Left lobe of liver (tissue), 2 donors: ENCODE measurements around the gene DST. TPM values are rescaled to one million over a fixed set of nuclear protein-coding genes. Genes with fewer than 3 reads are reported as not detected.

Experiments used
- ATAC-seq: fragments of 200-7000 bp; cut with Tn5 transposase; one replicate; pipeline ENCODE4 v1.9.1; 2020; ENCODE audit warnings: mild to moderate bottlenecking, moderate library complexity
- DNase-seq: peaks from one replicate; pipeline ENCODE4 v3.0.0-alpha.2; 2020; ENCODE audit warnings: low spot score
- total RNA-seq: library from RNA; stranded (reverse); gene quantifications from one replicate; pipeline ENCODE4 v1.2.1, GENCODE V29; 2021
- donor health status: DM: no; HTN: no; CAD: no; lungs with moderate emphysema.
- donor health status: DM: no; HTN: yes; CAD: no.

Gene DST
- total RNA-seq, 1 donor from 2014 or later = 86.5 TPM

- ATAC-seq = no peak
Measured at GRCh38 chr6:56540232-56541029, 102.3 kb downstream of the DST start.

GRCh38 chr6:56539527-56540105 is 103.1 kb downstream of the DST start:
- DNase-seq (no peak), ATAC-seq (no peak)

More at GRCh38 chr6:56540232-56541029, 102.3 kb downstream of the DST start:
- no peak for DNase-seq

GRCh38 chr6:56538851-56539250 is 103.8 kb downstream of the DST start:
- DNase-seq = no peak
- ATAC-seq = no peak

DNA sequence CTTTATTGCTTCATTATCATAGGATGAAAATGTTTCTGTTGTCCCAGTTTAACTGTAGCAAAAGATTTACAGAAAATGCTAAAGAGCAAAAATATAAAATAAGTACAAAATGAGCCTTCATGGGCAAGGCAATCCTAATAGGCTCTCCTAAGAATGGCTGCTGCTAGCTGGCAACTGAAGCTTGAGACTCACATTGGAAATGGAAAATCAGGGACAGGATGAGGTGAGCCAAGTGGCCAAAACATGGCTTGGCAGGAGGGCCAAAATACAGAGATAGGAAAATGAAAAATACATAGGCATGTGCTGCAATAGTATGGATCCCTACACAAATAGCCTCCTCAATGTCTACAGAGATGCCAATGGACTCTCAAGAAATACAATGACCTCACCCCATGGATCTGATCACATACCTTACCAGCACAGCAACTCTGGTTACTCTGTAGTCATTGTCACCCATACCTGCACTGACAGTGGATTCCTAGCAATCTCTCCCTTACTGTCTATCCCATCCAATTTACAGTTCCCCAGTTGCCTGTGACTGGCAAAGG is 105.4 kb downstream of the DST start:
- ATAC-seq = no peak

GRCh38 chr6:56536536-56536935 is 106.2 kb downstream of the DST start:
- no peak for ATAC-seq
- DNase-seq = no peak

More for the DNA sequence above, 105.4 kb downstream of the DST start:
- DNase-seq = no peak

GRCh38 chr6:56535626-56536025 is 107.1 kb downstream of the DST start:
- ATAC-seq (no peak), DNase-seq (no peak)

- DNase-seq = no peak
- ATAC-seq = no peak
Measured at GRCh38 chr6:56534680-56535419, 107.8 kb downstream of the DST start.

DNA sequence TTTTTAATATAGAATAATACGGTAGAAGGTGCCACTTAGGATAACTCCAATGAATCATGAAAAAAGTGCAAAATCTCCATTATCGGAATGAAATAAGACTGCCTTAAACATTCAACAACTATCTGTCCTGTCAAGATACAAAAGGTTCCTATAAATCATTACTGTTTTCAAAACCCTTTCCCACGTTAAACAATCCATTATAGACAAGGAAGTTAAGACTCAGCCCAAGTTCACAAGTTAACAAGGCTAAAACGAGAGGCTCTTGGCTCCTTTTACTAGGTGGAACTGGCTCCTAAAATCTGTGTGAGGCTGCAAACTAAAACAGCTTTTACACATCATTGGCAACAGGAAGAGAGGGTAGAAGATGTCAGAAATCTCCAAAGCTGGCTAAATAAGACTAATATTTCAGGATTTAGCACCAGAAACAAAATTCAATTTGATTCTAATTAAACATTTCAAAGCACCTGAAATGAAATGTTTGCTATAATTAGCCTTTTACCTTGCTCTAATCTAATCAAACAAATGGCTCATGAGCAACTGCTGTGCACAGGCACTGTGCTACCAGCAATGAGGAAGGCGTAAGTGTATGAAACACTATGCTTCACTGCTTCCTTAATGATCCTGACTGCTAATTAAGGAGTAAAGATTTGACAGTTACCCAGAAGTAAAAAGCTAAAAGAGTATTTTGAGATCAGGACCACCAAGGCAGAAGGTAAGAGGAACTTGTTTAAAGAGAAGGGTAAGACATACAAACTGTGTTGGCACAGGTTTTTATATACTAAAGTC is 109.7 kb downstream of the DST start:
- DNase-seq (no peak), ATAC-seq (no peak)

- ATAC-seq (no peak), DNase-seq (no peak)
Measured at GRCh38 chr6:56531839-56532595, 110.7 kb downstream of the DST start.

DNA sequence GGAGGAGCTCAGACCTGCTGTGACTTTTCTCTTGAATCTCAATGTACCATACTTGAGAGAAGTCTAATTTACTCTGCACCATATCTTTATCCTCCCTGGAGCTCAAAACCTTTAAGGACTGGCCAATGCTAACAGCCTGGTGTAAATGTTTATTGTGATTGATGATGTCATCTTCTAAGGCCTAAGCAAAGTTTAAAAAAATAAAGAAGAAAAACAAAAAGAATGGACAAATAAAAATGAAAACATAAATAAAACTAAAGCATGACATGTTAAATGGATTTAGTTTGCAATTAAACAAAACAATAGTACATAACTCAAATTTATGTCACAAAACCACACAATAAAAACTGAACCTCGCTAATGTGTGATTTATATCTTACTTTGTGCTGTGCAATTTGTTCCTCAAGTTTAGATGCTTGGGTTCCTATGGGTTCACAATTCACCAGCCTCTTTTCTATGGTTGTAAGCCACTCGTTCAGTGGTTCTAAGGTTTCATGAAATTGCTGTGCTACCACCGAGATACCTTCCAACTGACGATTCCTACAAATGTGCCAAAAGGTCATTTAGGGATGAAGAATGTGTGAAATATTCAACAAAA is 113.0 kb downstream of the DST start:
- no peak for ATAC-seq
- DNase-seq = no peak

DNA sequence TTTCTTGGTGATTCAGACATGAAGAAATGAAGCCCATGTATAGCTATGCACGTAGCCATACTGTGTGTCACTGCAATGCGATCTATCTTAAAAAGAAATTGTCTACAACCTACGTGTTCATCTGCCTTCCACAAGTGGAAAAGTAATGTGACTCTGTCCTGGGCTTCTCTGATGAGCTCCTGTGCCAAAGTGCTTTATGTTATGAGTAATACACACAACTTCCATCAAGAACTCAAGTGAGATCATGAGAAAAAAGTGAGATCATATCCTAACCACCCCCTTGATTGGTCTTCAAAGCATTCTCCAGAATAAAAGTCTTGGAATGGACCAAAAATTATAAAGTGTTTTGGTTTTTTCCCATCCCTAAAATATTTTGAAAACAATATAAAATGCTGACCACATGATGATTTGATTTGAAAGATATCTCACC is 114.3 kb downstream of the DST start:
- no peak for ATAC-seq
- DNase-seq = no peak

DNA sequence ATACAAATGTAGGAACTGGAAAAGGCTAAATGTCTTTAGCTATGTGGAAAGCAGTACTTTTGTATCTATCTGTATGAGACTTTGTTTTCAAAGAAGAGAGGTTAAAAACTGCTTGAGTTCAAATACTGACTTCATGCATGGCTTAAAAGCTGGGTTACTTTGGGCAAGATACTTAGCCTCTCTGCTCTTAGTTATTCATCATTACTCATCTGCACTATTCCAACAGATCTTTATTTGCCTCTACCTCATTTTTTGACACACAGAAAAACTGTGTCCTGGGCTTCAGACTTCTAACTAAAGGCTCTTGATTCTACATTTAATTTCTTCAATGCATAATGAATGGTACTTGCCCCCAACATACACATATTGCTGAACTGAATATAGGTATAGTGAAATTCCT is 114.8 kb downstream of the DST start:
- no peak for ATAC-seq
- DNase-seq = no peak

- ATAC-seq = no peak
Measured at GRCh38 chr6:56526860-56527544, 115.7 kb downstream of the DST start.

GRCh38 chr6:56525974-56526789 is 116.5 kb downstream of the DST start:
- DNase-seq = no peak
- no peak for ATAC-seq

More at GRCh38 chr6:56526860-56527544, 115.7 kb downstream of the DST start:
- DNase-seq = no peak

DNA sequence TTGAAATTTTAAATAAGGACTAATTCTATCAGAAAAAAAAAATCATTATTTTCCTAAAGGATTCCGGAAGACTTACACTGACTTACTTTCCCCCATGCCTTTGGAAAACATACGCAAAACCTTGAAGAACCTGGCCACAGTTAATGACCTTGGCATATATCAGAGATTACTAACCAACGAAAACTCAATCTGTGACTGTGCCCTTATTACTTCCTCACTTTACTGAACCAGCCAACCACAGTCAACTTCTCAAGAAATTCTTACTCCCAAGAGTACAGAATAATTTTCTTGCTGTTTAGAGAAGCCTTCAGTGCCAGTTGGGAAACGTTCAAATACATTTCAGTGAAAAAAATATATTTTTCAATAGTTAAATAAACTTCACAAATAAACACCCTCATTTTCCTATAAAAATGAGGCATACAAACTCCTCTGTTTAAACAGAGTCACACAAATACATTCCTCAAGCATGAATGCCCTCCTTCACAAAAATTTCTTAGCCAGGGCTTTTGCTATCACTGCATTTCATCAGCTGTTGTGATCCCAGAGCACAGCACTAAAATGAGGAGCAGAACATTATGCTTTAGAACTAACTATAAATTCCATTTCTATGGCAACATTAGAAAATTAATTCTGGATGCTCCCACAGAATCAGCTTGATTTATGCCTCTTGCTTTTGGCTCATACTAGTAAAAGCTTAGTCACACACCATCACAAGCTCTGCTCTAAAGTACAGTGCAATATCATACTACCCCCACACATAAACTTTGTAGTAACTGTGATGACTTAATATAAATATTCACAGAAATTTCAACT is 117.6 kb downstream of the DST start:
- ATAC-seq (no peak), DNase-seq (no peak)

DNA sequence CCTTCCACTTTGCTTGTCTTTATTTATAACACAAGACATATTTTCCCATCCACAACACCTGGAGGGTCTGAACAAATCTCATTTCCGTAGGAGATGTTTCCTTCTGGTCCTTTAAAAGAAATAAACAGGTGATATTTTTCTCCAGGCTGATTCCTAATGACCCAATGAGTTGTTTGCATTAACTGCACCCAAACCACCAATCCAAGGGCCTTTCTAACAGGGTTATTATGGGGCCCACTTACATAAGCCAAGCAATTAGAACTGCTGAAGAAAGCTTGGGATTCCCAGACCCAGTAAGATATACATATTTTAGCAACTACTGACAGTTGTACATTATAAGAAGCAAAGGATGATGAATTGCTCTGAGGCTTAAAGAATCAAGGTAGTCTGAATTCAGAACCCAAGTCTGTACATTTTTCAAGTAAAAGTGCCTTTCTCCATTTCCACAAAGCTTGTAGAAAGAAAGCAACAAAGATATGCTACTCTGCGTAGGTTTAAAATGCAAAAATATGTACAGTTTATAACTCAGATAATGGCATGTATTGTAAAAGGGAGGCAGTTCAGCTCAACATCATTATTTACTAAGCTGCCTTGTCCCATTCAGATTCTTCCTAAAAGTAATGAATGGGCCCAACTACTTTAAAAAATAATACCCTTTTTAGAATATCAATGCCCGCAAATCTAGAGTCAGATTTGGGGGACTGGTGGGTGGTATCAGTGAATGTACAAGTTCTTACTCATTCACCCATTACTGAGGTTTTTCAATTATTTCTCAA is 120.0 kb downstream of the DST start:
- no peak for DNase-seq
- ATAC-seq = no peak
